Brain microvascular endothelial cell (primary cell): ENCODE results near the gene APOM.

Experiments used
- DNase-seq: peaks from one replicate; pipeline ENCODE4 v3.0.0-alpha.2; 2020
- H3K27ac ChIP-seq: fragments of 250-450 bp; sonication (Bioruptor Pico); 2 replicates; pipeline ENCODE4 v1.5.1; 2020; ENCODE audit warnings: mild to moderate bottlenecking, moderate library complexity
- H3K27me3 ChIP-seq: fragments of 250-450 bp; sonication (Bioruptor Pico); replicated peaks from 2 replicates; pipeline ENCODE4 v1.5.1; 2020; ENCODE audit warnings: mild to moderate bottlenecking
- H3K36me3 ChIP-seq: fragments of 250-450 bp; sonication (Bioruptor Pico); replicated peaks from 2 replicates; pipeline ENCODE4 v1.5.1; 2020; ENCODE audit warnings: mild to moderate bottlenecking
- H3K4me3 ChIP-seq: 2 replicates; pipeline ENCODE4 v1.5.1; 2011; ENCODE audit warnings: low read depth, mild to moderate bottlenecking, control low read depth, low read length, moderate library complexity
- CTCF ChIP-seq: IDR thresholded peaks from 2 replicates; pipeline ENCODE4 v1.5.1; 2011; ENCODE audit warnings: low read depth, mild to moderate bottlenecking, moderate library complexity, low read length, control low read depth, inconsistent platforms; ENCODE audit errors: missing control alignments
- in situ Hi-C: cut with HindIII; loops from 2 replicates; pipeline ENCODE4 v1.10.0; 2017; ENCODE audit warnings: low sequenced_read_pairs, low pct_ligation_motif_present

The APOM gene

DNA sequence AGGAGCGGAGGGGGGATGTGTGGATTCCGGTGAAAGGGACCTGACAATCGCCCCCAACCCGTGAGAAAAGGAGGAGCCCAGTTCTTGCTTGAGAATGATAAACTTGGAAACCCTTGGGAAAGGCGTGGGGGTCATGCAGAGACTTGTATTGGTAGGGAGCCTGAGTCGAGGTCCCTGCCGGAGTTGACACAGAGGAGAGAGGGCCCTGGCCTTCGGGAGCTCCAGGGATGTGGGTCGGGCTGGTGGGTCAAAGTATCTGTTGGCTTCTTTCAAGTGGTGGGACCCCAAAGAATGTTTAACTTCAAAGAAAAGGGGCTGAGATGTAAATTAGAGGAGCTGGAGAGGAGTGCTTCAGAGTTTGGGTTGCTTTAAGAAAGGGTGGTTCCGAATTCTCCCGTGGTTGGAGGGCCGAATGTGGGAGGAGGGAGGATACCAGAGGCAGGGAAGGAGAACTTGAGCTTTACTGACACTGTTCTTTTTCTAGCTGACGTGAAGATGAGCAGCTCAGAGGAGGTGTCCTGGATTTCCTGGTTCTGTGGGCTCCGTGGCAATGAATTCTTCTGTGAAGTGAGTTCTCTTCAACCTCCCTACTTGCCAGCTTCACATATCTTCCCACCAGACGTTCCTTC, 10.8 kb downstream of the APOM start:
- no peak for DNase-seq
- H3K4me3 ChIP-seq, result peak overlapping the region; percentile 77
- peaks cover 58% of the 10 kb centered on the region for H3K36me3 ChIP-seq
- no peak for TF ChIP-seq CTCF
- no peaks in the 10 kb centered on the region for H3K27me3 ChIP-seq
- peak overlapping the region; percentile 72 for H3K27ac ChIP-seq
- in situ Hi-C loops, result no loop called here

DNA sequence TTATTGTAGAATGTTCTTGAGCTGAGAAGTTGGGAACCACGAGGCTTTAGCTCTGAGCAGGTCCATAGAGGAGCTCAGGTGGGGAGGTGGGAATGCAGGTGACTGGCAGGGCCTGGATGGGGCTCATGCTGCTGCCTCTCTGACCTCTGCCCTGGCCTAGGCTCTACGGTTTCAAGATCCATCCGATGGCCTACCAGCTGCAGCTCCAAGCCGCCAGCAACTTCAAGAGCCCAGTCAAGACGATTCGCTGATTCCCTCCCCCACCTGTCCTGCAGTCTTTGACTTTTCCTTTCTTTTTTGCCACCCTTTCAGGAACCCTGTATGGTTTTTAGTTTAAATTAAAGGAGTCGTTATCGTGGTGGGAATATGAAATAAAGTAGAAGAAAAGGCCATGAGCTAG, 14.0 kb downstream of the APOM start, which contains the start of gene LY6G5B:
Gene LY6G5B (plus strand): TSS at position 301 of the 400 bp plus-strand sequence. CDS start 975 bp downstream, outside the sequence.
- Histone ChIP-seq H3K4me3 (no peak within 1 kb of the TSS), H3K36me3 (peaks cover 72% of the 10 kb centered on the region), H3K27ac (no peak within 1 kb of the TSS), H3K27me3 (no peaks in the 10 kb centered on the region)
- TF ChIP-seq CTCF, result no peak
- DNase-seq, result no peak
- in situ Hi-C loops, result no loop called here

DNA sequence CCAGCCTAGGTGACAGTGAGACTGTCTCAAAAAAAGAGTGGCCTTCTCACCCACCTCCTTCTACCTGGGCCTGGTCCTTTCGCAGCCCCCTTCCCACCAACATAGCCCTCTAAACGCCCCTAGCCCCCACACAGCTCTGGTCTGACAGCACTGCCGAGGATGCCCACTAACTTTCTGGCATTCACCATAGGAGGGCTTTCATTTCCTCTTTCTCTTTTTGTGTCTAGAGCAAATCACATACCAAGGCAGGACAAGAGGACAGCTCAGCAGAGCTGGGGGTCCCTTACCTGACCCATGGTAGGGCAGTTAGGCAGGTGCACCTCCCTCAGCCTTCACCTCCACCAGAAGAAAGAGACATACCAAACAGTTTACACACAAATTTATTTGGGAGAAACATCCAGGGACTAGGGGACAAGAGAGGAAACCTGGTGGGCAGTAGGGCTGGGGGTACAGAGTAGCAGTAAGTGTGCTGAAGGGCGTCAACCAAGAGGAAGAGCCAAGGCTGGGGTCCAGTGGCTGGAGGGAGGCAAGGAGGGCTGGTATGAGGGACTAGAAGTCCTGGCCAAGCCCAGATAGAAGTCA, 20.7 kb downstream of the APOM start:
- no peak overlapping the region for H3K4me3 ChIP-seq
- H3K36me3 ChIP-seq, result peaks cover 20% of the 10 kb centered on the region
- TF ChIP-seq CTCF, result no peak
- no peak overlapping the region for H3K27ac ChIP-seq
- in situ Hi-C loops, result no loop called here
- no peak for DNase-seq
- no peaks in the 10 kb centered on the region for H3K27me3 ChIP-seq

- no peak for TF ChIP-seq CTCF
- Histone ChIP-seq H3K4me3 (no peak overlapping the region), H3K36me3 (peaks cover 16% of the 10 kb centered on the region), H3K27ac (no peak overlapping the region), H3K27me3 (no peaks in the 10 kb centered on the region)
- in situ Hi-C loops, result no loop called here
- DNase-seq, result no peak
Measured at GRCh38 chr6:31676904-31677303, 21.2 kb downstream of the APOM start.

DNA sequence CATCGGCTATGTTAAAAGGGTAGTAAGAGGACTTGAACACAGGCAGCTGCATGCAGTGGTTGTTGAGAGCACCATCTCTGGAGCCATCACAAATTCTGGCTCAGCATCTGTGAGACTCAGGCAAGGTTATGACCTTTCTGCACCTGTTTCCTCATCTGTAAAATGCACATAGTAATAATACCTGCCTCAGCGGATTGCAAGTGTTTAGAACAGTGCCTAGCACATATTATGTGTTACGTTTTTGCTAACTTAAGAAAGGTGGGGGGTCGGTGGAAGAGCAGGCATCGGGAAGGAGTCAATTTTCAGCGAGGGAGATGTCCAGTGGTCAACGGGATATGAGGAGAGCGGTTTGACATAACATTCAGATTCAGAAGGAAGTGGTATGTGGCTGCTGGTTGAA, 22.3 kb downstream of the APOM start:
- Histone ChIP-seq H3K27ac (no peak overlapping the region), H3K36me3 (peaks cover 5% of the 10 kb centered on the region), H3K27me3 (no peaks in the 10 kb centered on the region), H3K4me3 (no peak overlapping the region)
- TF ChIP-seq CTCF, result no peak
- in situ Hi-C loops, result no loop called here
- no peak for DNase-seq
